GM15510 (cell line): ENCODE data around the gene SELENBP1.

Experiments used
- POLR2A ChIP-seq: IDR thresholded peaks from 3 replicates; pipeline ENCODE4 v1.6.1; 2011; ENCODE audit warnings: borderline replicate concordance; ENCODE audit not compliant: insufficient read length; ENCODE audit errors: extremely low read depth

Gene SELENBP1

GRCh38 chr1:151386002-151386401 is 13.5 kb upstream of the SELENBP1 start:
- TF ChIP-seq POLR2A = no peak

- no peak for TF ChIP-seq POLR2A
These were observed 12.1 kb upstream of the SELENBP1 start for GRCh38 chr1:151384584-151384983.

GRCh38 chr1:151377150-151377884 is 4.8 kb upstream of the SELENBP1 start:
- TF ChIP-seq POLR2A = no peak

- no peak for TF ChIP-seq POLR2A
These were observed 691 bp upstream of the SELENBP1 start for GRCh38 chr1:151373196-151373595.

- TF ChIP-seq POLR2A = no peak
These were observed 991 bp downstream of the SELENBP1 start for GRCh38 chr1:151371370-151372057.

- TF ChIP-seq POLR2A = no peak
These were observed 2.1 kb downstream of the SELENBP1 start for GRCh38 chr1:151370211-151370911.

GRCh38 chr1:151369621-151370048 is 2.9 kb downstream of the SELENBP1 start:
- no peak for TF ChIP-seq POLR2A

GRCh38 chr1:151369302-151369610 is 3.2 kb downstream of the SELENBP1 start:
- no peak for TF ChIP-seq POLR2A

GRCh38 chr1:151368393-151369301 is 3.9 kb downstream of the SELENBP1 start:
- no peak for TF ChIP-seq POLR2A

GRCh38 chr1:151367658-151368392 is 4.7 kb downstream of the SELENBP1 start:
- no peak for TF ChIP-seq POLR2A

GRCh38 chr1:151364996-151365395 is 7.5 kb downstream of the SELENBP1 start:
- no peak for TF ChIP-seq POLR2A

- TF ChIP-seq POLR2A = no peak
These were observed 10.0 kb downstream of the SELENBP1 start for GRCh38 chr1:151362308-151363155.

GRCh38 chr1:151361883-151362282 is 10.6 kb downstream of the SELENBP1 start:
- TF ChIP-seq POLR2A = no peak
